Esophagus (tissue), 2 donors: ENCODE data around the gene TMED9. TPM values are rescaled to one million over a fixed set of nuclear protein-coding genes. Genes with fewer than 3 reads are reported as not detected.
"Not testable (repeated sequence)": the region's sequence is repeated elsewhere in the genome, so short reads cannot be mapped to it uniquely, and the experiment has no call there.

Experiments used
- H3K27ac ChIP-seq, 2 donors: one replicate each; pipeline ENCODE4 v1.5.1; 2013; ENCODE audit warnings: low read depth in 2 of 2, mild to moderate bottlenecking in 2 of 2, inconsistent platforms in 1 of 2, low read length in 1 of 2, moderate library complexity in 1 of 2
- H3K27me3 ChIP-seq, 2 donors: one replicate each; pipeline ENCODE4 v1.6.1; 2013; ENCODE audit warnings: low read length in 2 of 2, control low read depth in 1 of 2, mild to moderate bottlenecking in 1 of 2; ENCODE audit not compliant: insufficient read depth in 2 of 2, control insufficient read depth in 1 of 2
- H3K36me3 ChIP-seq, 2 donors: one replicate each; pipeline ENCODE4 v1.6.1; 2013; ENCODE audit warnings: low read length in 1 of 2; ENCODE audit not compliant: control insufficient read depth in 2 of 2, insufficient read depth in 2 of 2
- H3K4me1 ChIP-seq, 2 donors: one replicate each; pipeline ENCODE4 v1.6.1; 2013; ENCODE audit warnings: low read length in 1 of 2; ENCODE audit not compliant: control insufficient read depth in 2 of 2, insufficient read depth in 2 of 2
- H3K4me3 ChIP-seq, 2 donors: one replicate each; pipeline ENCODE4 v1.5.1; 2013; ENCODE audit warnings: low read length in 2 of 2, mild to moderate bottlenecking in 2 of 2, low read depth in 1 of 2, moderate library complexity in 1 of 2
- H3K9me3 ChIP-seq, 2 donors: one replicate each; pipeline ENCODE4 v1.6.1; 2013; ENCODE audit warnings: mild to moderate bottlenecking in 2 of 2, low read depth in 1 of 2, low read length in 1 of 2, moderate library complexity in 1 of 2; ENCODE audit not compliant: control insufficient read depth in 2 of 2, insufficient read depth in 1 of 2
- WGBS, 2 donors: extraction: QIAGEN DNeasy Blood & Tissue Kit; methylation state at CpG; one replicate each; pipeline ENCODE4 v1.1.7; 2013; 5-methylcytosine and 5-hydroxymethylcytosine counted together
- polyA plus RNA-seq, 2 donors: library from polyadenylated mRNA; stranded (reverse); fragments of 200-250 nt; gene quantifications; one replicate each; pipeline ENCODE4 v1.2.3, GENCODE V29; 2013
- donor health status: healthy with polysubstance abuse.
- donor health status: Bipolar disorder and iron deficiency.

The TMED9 gene
- polyA plus RNA-seq, 2 donors, result 72.8 to 146 TPM

DNA sequence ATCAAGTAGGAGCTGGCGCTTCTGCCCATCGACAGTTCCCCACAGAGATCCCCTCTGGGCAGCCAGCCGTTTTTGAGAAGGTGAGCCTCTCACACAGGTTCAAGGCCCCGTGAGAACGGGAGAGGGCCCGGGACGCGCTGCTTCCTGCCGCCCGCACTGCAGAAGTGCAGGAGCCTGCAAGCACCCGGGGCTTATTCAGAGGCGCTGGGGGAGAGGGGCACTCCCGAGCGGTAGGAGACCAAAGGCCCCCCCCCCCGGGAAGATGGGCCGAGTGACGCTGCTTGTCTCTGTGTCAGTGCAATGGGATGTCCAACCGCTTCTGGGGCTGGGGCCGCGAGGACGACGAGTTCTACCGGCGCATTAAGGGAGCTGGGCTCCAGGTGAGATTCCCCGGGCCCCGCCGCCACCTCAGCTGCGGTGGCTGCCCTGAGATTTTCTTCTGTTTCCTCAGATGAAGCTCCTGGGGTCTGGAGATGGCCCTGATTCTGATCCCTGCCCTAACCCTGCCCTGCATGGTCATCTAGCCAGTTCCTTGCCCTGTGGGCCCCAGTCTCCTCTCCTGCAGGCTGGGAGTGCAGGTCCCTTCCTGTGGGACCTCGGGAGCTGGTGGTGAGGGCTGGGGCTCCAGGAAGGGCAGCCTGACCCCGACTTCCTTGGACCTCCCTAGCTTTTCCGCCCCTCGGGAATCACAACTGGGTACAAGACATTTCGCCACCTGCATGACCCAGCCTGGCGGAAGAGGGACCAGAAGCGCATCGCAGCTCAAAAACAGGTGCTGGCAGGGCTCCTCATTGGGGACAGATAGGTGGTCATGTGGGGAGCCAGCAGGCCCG lies 16.5 kb downstream of the TMED9 start:
- 88 to 92% methylated on average over 37 of the region's 37 CpGs for WGBS, 2 donors
- Histone ChIP-seq H3K27ac (no peak overlapping the region), H3K4me1 (peaks cover 0 to 10% of the 10 kb centered on the region in 2 donors), H3K36me3 (peaks cover 0 to 29% of the 10 kb centered on the region in 2 donors), H3K9me3 (no peaks in the 10 kb centered on the region), H3K27me3 (no peaks in the 10 kb centered on the region), H3K4me3 (no peak overlapping the region)

DNA sequence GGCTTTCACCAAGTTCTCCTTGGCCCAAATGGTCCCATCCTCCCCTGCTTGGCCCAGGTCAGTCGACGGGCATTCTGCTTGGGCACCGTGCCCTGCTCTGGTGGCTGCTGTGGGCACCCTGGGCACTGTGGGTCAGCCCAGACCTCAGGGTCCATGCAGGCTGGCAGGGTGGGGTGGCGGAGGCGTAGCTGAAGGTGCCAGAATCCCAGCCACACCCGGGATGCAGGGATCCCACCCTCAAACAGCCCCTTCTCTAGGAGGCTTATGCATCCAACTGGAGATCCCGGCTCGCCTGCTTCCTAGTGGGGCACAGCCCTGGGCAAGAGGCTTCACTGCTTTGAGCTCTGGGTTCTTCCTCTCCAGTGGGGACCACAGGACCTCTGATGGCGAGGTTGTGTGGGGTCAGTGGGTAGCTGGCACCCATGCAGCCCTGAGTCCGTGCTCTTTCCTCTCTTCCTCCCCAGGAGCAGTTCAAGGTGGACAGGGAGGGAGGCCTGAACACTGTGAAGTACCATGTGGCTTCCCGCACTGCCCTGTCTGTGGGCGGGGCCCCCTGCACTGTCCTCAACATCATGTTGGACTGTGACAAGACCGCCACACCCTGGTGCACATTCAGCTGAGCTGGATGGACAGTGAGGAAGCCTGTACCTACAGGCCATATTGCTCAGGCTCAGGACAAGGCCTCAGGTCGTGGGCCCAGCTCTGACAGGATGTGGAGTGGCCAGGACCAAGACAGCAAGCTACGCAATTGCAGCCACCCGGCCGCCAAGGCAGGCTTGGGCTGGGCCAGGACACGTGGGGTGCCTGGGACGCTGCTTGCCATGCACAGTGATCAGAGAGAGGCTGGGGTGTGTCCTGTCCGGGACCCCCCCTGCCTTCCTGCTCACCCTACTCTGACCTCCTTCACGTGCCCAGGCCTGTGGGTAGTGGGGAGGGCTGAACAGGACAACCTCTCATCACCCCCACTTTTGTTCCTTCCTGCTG lies 17.4 kb downstream of the TMED9 start:
- Histone ChIP-seq H3K27me3 (no peaks in the 10 kb centered on the region), H3K4me3 (no peak overlapping the region), H3K27ac (no peak overlapping the region), H3K9me3 (no peaks in the 10 kb centered on the region), H3K4me1 (peaks cover 0 to 10% of the 10 kb centered on the region in 2 donors), H3K36me3 (peaks cover 0 to 25% of the 10 kb centered on the region in 2 donors)
- WGBS, 2 donors, result 69 to 73% methylated on average over 21 of the region's 21 CpGs

DNA sequence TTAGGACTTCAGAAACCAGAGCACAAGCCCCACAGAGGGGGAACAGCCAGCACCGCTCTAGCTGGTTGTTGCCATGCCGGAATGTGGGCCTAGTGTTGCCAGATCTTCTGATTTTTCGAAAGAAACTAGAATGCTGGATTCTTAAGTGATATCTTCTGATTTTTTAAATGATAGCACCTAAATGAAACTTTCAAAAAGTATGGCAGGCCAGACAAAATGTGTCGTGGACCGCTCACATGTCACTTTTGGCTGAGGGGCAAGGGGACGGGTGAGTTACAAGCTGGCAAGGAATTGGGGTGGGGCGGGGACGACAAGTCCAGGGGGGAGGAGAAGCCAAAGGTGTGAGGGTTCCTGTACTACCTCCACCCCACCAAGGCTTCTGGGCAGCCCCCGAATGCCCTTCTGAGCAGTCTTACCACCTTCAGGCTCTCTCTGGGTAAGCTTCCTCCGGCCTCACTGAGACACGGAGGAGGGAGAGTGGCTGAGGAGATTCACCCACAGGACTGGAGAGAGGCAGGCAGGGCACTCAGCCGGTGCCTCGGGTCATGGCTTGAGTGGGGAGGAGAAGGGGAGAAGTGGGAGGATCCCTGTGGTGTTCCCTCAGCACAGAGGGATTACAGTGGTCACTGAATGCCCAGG lies 18.2 kb downstream of the TMED9 start:
- H3K27ac ChIP-seq, result no peak overlapping the region
- H3K4me1 ChIP-seq, result peaks cover 0 to 10% of the 10 kb centered on the region in 2 donors
- WGBS, 2 donors, result 68 to 73% methylated on average over 13 of the region's 13 CpGs
- no peak overlapping the region for H3K4me3 ChIP-seq
- peaks cover 0 to 23% of the 10 kb centered on the region in 2 donors for H3K36me3 ChIP-seq
- H3K27me3 ChIP-seq, result no peaks in the 10 kb centered on the region
- no peaks in the 10 kb centered on the region for H3K9me3 ChIP-seq

DNA sequence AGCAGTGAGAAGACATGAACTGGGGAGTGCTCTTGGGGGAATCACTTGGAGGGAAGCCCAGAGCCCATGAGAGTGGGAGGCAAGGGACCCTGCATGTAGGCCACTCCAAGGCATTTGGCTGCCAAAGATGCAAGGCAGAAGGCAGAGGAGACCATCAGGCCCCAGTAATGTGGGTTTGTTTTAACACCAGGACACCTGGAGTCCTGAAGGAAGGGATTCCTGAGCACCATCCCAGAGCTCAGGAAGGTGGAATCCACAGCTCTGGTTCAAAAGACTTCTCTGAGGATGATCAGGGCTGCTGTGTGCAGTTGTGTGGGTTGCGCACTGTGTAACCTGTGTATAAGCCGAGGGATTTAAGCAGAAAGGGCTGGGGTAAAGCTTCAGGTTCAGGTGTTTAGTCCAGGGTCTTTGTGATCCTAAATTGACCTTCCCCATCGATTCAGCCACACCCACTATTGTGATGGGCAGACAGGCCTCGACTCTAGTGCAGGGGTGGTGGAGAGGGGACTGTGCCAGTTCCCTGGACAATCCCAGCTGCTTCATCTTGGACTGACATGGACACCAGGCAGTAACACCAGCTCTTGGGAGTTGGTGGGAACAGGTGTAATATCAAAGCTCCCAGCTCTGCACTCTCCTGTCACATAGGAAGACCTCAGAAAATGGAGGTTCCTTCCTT lies 18.9 kb downstream of the TMED9 start:
- H3K9me3 ChIP-seq, result no peaks in the 10 kb centered on the region
- H3K27ac ChIP-seq, result no peak overlapping the region
- WGBS, 2 donors, result 68 to 73% methylated on average over 4 of the region's 4 CpGs
- H3K36me3 ChIP-seq, result peaks cover 0 to 18% of the 10 kb centered on the region in 2 donors
- no peaks in the 10 kb centered on the region for H3K27me3 ChIP-seq
- peaks cover 0 to 10% of the 10 kb centered on the region in 2 donors for H3K4me1 ChIP-seq
- H3K4me3 ChIP-seq, result no peak overlapping the region

DNA sequence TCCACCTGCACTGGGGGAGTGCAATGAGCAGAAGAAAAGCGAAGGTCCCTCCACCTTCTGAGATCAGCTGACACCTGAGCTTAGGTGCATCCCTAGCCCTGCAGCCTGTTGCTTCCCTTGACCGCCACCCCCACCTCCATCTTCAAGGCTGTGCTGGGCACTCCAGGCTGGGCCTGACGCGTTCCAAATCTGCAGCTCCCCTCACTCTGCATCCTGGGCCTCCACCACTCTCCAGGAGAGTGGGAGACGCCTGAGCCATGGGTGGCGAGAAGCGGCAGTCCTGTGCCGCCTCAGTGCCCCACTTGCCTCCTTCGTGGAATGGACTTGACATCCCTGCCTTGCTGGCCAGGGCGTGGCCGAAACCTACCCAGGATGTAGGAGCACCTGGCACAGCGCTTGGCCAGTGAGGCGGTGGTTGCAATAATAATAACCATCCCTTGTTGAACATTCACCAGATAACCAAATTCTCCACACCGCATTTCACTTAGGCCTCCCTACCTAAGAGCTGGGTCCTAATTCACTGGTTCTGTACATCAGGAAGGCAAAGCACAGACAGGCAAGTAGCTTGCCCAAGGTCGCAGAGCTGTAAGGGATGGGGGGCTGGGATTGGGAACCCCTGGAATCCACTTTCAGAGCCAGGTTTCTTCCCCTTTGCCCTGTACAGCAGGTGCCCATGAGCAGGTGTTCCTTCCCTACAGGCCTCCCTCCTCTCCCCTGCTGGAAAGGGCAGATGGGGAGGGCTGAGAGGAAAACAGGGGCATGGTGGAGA lies 19.6 kb downstream of the TMED9 start:
- Histone ChIP-seq H3K36me3 (peaks cover 0 to 16% of the 10 kb centered on the region in 2 donors), H3K9me3 (no peaks in the 10 kb centered on the region), H3K4me1 (peaks cover 0 to 10% of the 10 kb centered on the region in 2 donors), H3K27ac (no peak overlapping the region), H3K4me3 (no peak overlapping the region), H3K27me3 (no peaks in the 10 kb centered on the region)
- 86 to 91% methylated on average over 15 of the region's 15 CpGs for WGBS, 2 donors

DNA sequence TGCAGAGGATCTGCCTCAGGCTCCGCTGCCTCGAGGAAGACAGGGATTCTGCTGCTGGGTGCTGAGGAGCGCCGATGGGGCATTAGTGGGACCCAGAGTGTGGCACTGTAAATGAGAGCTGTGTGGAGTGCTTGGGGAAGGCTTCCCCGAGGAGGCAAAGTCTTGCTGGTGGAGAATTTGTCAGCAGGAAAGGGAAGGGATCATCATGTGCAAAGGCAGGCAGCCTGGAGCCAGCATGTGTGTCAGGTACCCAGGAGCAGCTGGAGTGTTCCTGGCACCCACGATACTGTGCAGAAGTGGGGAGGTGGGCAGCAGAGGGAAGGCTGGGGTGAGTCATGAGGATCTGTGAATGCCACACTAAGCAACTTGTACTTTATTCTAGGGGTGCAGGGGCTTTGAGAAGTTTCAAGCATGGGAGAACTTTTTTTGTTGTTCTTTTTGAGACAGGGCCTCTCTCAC lies 20.2 kb downstream of the TMED9 start:
- Histone ChIP-seq H3K27me3 (no peaks in the 10 kb centered on the region), H3K27ac (no peak overlapping the region), H3K9me3 (no peaks in the 10 kb centered on the region), H3K4me1 (peaks cover 0 to 7% of the 10 kb centered on the region in 2 donors), H3K4me3 (no peak overlapping the region), H3K36me3 (peaks cover 0 to 15% of the 10 kb centered on the region in 2 donors)
- 74 to 78% methylated on average over 6 of the region's 6 CpGs for WGBS, 2 donors

DNA sequence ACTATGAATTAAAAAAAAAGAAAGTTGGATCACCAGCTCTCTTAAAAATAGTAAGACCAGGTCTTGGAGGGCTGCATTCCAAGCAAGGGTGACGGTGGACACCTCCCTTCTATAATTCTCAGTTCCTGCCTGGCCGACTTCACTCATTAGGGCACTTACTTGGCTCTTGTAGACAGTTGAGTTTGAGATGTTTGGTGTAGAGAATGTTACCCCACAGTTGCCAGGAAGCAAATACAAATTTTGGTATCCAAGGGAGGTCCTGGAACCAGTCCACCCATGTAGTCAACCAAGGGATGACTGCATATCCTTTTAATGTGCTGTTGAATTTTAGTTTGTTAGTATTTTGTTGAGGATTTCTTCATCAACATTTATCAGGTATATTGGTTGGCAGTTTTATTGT lies 28.6 kb downstream of the TMED9 start:
- Histone ChIP-seq H3K4me1 (no peaks in the 10 kb centered on the region), H3K9me3 (no peaks in the 10 kb centered on the region), H3K36me3 (peaks cover 4 to 13% of the 10 kb centered on the region in 2 donors), H3K27ac (no peak overlapping the region), H3K27me3 (no peaks in the 10 kb centered on the region), H3K4me3 (no peak overlapping the region)
- 61 to 72% methylated on average over 2 of the region's 2 CpGs for WGBS, 2 donors

DNA sequence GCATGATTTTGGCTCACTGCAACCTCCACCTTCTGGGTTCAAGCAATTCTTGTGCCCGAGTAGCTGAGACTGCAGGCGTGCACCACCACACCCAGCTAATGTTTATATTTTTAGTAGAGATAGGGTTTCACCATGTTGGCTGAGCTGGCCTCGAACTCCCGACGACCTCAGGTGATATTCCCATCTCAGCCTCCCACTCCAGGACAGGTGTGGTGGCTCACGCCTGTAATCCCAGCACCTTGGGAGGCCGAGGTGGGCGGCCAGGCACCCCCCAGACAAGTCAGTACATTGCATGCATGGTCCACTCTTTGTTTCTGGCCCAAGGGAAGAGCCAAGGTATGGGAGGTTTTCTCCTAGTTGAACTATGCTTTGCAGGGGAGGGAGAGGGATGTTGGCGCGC lies 32.2 kb downstream of the TMED9 start:
- not testable (repeated sequence) for H3K36me3 ChIP-seq, H3K4me1 ChIP-seq, H3K9me3 ChIP-seq, H3K27ac ChIP-seq, H3K27me3 ChIP-seq, H3K4me3 ChIP-seq
- WGBS, 2 donors, result 96% methylated on average over 10 of the region's 10 CpGs
